ENCODE data around the gene CHRND. TPM values are rescaled to one million over a fixed set of nuclear protein-coding genes. Genes with fewer than 3 reads are reported as not detected.

CHRND gene
- total and polyA plus RNA-seq, 2 donors, result 1.3 TPM; not detected in 1

DNA sequence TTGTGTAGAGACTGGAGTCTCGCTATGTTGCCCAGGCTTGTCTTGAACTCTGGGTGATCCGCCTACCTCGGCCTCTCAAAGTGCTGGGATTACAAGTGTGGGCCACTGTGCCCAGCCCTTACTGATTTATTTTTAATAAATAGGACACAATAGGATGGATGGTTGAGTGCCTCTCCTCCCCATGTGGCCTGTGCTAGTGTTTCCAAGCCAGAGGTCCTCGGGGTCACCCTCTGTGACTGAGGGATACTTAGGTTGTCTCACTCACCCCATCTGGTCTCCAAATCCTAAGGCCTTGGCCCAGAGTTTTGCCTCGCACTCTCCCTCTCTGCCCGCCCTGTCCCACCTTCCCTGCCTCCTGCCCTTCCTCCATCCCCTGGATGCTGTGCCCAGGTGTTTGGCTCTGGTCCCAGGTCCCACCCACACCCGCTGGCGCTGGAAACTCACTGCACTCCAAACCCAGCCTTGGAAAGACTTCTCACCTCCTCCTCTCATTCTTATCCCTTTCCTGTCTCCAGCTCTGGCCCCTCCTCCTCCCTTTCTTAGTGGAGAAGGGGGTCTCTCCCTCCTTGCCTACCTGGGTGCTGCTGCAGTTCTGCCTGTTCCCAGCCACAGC is 33.6 kb upstream of the CHRND start:
- no peaks in the 10 kb centered on the region for H3K36me3 ChIP-seq (ENCODE audit: insufficient read depth)
- 73% methylated on average over 8 of the region's 8 CpGs for WGBS
- no peak overlapping the region for H3K4me3 ChIP-seq (ENCODE audit: low read depth, low read length)
- no peak overlapping the region for H3K27ac ChIP-seq (ENCODE audit: low read depth)
- DNase-seq (ENCODE audit: extremely low spot score), result no peak
- H3K4me1 ChIP-seq (ENCODE audit: insufficient read depth), result no peaks in the 10 kb centered on the region

DNA sequence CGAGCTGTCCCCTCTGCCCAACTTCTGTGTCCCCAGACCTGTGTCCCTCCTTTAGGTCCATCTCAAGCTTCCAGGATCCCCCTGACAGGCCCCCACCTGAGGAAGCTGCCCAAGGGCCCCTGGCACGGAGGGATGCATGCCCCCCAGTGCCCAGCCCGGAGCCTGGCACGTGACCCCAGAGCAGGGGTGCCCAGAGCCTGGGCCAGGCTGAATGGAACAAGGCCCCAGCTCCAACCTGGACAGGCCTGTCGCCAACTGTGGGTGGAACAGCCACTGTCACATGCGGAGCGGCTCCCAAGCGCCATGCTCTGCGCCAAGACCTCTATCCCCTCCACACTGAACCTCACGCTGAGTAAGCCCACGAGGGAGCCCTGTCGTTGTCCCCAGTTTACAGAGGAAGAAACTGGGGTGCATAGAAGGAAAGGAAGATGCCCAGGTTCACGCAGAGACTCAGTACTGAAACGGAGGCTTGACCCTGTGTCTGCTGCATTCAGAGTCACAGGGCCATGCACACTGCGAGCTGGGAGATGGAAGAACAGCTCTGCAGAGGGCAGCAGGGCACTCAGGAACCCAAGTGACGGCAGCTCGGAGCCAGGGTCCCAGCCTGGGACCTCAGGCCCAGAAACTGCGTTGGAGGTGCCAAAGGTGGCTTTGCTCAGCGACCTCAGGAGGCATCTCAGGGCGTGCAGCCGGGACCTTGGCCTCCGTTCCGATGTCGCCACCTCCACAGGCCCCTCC is 32.8 kb upstream of the CHRND start:
- Histone ChIP-seq H3K27ac (ENCODE audit: low read depth) (no peak overlapping the region), H3K36me3 (ENCODE audit: insufficient read depth) (no peaks in the 10 kb centered on the region), H3K4me3 (ENCODE audit: low read depth, low read length) (no peak overlapping the region), H3K4me1 (ENCODE audit: insufficient read depth) (no peaks in the 10 kb centered on the region)
- no peak for DNase-seq (ENCODE audit: extremely low spot score)
- 88% methylated on average over 24 of the region's 24 CpGs for WGBS

DNA sequence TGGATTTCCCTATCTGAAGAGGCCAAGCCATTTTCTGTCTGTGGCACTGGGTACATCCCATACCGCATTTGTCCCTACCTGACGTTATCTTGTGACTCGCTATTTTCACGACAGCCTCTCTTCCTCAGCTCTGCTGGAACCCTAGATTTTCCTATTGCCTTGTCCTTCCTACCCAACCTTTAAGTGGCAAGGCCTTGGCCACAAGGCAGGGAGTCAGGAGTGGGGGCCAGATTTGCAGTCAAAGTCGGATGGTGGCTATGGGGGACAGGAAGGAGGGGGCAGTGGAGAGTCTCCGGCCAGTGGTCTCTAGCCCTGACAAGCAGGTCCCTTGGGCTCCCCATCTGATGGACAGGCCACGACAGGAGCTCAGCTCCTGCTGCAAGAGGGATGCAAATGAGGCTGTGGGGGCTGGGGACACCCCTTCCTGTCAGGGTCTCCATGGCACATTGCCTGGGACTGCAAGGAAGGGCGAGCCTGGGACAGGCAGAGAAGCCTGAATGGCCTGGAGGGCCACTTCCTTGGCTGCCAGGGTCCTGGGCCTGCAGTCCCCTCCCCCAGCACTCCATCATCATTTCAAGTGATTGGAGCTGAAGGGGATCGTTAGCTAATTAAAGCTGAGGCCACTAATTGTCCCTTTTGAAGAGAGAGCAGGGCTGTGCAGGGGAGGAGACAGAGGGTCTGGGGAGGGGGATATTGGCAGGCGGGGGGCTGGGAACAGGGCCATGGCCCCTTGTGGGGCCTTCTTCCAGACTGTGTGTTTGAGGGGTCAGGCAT is 32.1 kb upstream of the CHRND start:
- DNase-seq (ENCODE audit: extremely low spot score), result no peak
- Histone ChIP-seq H3K27ac (ENCODE audit: low read depth) (no peak overlapping the region), H3K4me1 (ENCODE audit: insufficient read depth) (no peaks in the 10 kb centered on the region), H3K36me3 (ENCODE audit: insufficient read depth) (no peaks in the 10 kb centered on the region), H3K4me3 (ENCODE audit: low read depth, low read length) (no peak overlapping the region)
- WGBS, result 73% methylated on average over 10 of the region's 10 CpGs

DNA sequence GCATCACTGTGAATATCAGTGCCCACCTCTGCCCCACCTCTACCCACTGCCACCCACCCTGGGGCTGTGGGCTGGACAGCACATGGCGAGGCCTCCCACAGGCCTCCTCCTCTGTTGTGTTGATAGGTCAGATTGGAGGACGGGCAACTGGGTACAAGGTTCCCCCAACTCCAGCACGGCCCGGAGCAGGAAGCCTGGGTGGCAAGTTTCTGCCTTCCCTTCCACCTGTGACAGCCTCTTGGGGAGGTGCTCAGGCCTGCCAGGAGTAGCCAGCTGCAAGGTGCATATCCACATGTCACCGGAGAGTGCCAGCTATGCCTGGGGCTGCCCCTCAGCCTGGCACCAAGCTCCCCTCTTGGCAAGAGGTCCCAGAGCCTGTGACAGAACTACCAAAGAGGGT is 31.4 kb upstream of the CHRND start:
- DNase-seq (ENCODE audit: extremely low spot score), result no peak
- Histone ChIP-seq H3K36me3 (ENCODE audit: insufficient read depth) (no peaks in the 10 kb centered on the region), H3K4me3 (ENCODE audit: low read depth, low read length) (no peak overlapping the region), H3K4me1 (ENCODE audit: insufficient read depth) (no peaks in the 10 kb centered on the region), H3K27ac (ENCODE audit: low read depth) (no peak overlapping the region)
- 88% methylated on average over 5 of the region's 5 CpGs for WGBS

DNA sequence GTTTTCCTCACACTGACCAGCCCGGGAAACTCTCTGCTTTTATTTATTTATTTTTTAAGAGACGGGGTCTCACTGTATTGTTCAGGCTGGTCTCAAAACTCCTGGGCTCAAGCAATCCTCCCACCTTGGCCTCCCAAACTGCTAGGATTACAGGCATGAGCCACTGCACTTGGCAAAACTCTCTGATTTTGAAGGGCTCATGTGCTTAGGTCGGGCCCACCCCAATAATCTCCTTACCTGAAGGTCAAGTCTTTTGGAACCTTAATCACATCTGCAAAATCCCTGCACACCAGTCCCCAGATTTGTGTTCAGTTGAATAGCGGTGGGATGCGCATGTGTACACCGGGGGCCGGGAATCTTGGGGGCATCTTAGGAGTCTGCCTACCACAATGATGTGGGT is 30.7 kb upstream of the CHRND start:
- no peak overlapping the region for H3K27ac ChIP-seq (ENCODE audit: low read depth)
- WGBS, result 85% methylated on average over 7 of the region's 7 CpGs

DNA sequence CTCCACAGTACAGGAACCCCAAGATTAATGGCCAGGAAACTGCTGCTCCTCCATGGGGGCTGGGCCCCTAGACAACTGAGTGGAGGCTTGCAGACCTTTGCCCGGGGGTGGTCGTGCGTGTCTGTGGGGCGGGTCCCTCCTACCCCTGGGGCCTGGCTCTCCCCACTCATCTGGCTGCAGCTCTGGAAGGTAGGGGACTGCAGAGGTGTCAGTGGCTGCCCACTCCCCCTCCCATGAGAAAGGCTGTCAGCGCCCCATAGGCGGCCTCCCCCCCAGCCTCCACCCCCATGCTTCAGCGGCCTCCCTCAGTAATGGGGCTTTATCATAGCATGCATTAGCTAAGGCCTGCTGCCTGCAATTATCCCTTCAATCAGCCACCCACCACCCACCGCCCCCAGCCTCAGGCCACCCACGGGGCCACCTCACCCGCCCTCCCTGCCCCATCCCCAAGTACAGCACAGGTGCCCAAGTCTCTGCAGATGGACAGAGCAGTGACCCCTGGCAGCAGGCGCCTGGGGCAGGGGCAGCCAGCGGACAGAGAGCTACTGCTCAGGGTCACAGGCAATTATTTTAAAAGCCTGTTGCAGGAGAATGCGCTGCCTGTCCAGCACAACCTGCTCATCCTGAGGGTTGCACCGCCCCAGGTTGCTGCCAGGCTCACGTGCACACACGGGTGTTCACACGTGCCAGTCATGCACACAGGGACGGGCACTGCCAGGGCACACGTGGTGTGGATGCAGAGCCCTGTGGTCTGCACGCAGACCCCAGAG is 29.3 kb upstream of the CHRND start:
- H3K4me3 ChIP-seq (ENCODE audit: low read depth, low read length), result no peak overlapping the region
- no peak overlapping the region for H3K27ac ChIP-seq (ENCODE audit: low read depth)
- 62% methylated on average over 20 of the region's 20 CpGs for WGBS
- no peaks in the 10 kb centered on the region for H3K4me1 ChIP-seq (ENCODE audit: insufficient read depth)
- no peaks in the 10 kb centered on the region for H3K36me3 ChIP-seq (ENCODE audit: insufficient read depth)
- no peak for DNase-seq (ENCODE audit: extremely low spot score)

More for the DNA sequence above, 30.7 kb upstream of the CHRND start:
- no peaks in the 10 kb centered on the region for H3K4me1 ChIP-seq (ENCODE audit: insufficient read depth)
- H3K36me3 ChIP-seq (ENCODE audit: insufficient read depth), result no peaks in the 10 kb centered on the region
- no peak overlapping the region for H3K4me3 ChIP-seq (ENCODE audit: low read depth, low read length)
- no peak for DNase-seq (ENCODE audit: extremely low spot score)

DNA sequence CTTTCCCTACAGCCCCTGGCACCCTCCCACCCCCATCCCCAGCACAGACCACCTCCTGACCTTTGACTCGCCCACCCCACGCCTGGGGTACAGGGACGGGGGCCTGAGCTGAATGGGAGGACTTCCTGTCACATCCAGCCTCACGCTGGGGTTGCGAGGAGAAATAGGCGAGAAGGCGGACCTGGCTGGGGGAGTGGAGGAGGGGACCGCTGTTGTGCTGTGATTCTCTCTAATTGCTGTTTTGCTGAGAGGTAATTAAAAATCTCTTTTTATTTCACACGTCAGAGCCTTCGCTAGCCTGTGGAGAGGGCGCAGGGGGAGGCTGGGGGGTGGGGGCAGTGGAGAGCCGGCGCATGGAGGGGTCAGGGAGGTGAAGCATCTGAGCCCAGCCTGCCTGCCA is 28.6 kb upstream of the CHRND start:
- no peaks in the 10 kb centered on the region for H3K4me1 ChIP-seq (ENCODE audit: insufficient read depth)
- H3K4me3 ChIP-seq (ENCODE audit: low read depth, low read length), result no peak overlapping the region
- no peak overlapping the region for H3K27ac ChIP-seq (ENCODE audit: low read depth)
- no peaks in the 10 kb centered on the region for H3K36me3 ChIP-seq (ENCODE audit: insufficient read depth)
- whole genome bisulfite sequencing, result 67% methylated on average over 13 of the region's 13 CpGs
- no peak for DNase-seq (ENCODE audit: extremely low spot score)

DNA sequence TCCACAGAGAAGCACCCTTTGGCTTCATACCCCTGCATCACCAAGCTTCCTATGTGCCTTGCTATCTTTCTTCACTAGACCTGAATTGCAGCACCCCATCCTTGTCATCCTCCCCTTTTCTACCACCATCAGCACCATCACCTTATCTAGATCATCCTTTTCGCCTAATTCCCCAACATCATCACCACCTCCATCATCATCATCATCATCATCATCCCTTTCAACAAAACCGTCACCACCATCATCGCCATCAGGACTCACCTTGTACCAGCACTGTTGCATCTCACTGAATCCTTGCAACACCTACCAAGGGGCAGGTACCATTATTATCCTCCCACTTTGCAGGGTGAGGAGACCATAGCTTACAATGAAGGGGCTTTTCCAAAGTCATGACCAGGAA is 27.5 kb upstream of the CHRND start:
- no peak for DNase-seq (ENCODE audit: extremely low spot score)
- Histone ChIP-seq H3K4me1 (ENCODE audit: insufficient read depth) (no peaks in the 10 kb centered on the region), H3K4me3 (ENCODE audit: low read depth, low read length) (no peak overlapping the region), H3K27ac (ENCODE audit: low read depth) (no peak overlapping the region), H3K36me3 (ENCODE audit: insufficient read depth) (no peaks in the 10 kb centered on the region)
- WGBS, result 90% methylated on average over 3 of the region's 3 CpGs

DNA sequence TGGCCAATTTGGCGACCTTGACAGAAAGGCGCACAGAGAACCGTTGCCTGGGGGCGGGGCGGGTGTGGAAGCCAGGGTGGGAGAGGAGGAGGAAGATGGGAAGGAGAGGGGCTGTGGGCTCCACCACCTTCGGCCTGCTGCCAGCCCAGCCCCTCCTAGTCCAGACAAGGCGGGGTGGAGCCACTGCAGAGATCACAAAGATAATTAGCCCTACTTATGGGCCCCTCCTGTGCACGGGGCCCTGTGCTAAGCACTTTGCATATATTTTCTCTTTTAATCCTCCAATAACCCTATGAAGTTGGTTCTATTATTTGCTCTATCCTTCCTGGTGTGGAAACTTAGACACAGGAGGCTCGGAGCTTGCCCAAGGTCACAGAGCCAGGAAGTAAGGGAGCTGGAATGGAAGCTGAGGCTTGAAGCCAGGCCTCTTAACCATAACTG is 24.6 kb upstream of the CHRND start:
- no peak for DNase-seq (ENCODE audit: extremely low spot score)
- H3K27ac ChIP-seq (ENCODE audit: low read depth), result no peak overlapping the region
- 72% methylated on average over 9 of the region's 9 CpGs for WGBS
- H3K4me1 ChIP-seq (ENCODE audit: insufficient read depth), result no peaks in the 10 kb centered on the region
- H3K4me3 ChIP-seq (ENCODE audit: low read depth, low read length), result no peak overlapping the region
- H3K36me3 ChIP-seq (ENCODE audit: insufficient read depth), result no peaks in the 10 kb centered on the region

DNA sequence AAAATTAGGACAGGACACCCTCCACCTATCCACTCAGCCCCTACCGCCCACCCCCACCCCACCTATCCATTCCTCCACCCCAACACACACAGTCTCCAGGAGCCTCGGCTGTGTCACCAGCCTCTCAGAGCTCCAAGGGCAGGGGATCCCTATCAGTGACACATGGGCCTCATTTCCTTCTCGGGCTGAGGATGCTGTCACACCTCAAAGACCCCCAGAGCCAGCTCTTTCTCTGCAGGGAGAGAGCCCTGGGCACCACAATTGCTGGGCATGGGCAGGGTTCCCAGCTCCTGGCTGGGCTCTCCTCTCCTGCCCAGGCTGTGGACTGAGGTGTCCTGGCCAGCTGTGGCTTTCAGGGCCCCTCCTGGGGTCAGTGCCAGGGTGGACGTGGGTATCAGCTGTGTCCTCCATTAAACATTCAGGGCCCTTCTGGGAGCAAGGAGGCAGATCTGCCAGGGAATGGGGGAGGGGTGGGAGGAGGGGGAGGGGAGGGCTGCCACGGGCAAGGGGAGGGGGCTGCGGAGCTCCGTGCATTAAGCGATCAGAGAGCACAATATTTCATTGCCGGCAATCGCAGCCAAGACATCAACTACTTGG is 24.1 kb upstream of the CHRND start:
- no peaks in the 10 kb centered on the region for H3K36me3 ChIP-seq (ENCODE audit: insufficient read depth)
- 44% methylated on average over 10 of the region's 10 CpGs for WGBS

DNA sequence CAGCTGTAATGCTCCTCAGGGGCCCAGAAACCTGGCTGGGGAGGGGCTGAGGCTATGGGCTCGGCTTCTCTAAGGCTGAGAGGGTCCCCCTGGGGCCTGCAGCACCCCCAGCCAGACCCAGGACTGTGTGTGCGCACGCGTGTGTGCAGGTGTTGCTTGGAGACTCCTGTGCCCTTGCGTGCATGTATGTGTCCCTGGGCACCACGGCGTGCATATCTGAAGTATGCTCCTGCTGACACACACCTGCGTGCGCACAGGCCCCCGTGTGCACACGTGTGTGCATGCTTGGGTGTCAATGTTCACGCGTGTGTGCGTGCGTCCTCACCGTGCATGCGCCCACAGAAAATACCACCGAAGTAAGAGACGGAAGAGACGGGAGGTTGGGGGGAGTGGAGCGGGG is 23.4 kb upstream of the CHRND start:
- no peak overlapping the region for H3K4me3 ChIP-seq (ENCODE audit: low read depth, low read length)
- DNase-seq (ENCODE audit: extremely low spot score), result no peak
- H3K27ac ChIP-seq (ENCODE audit: low read depth), result no peak overlapping the region
- H3K36me3 ChIP-seq (ENCODE audit: insufficient read depth), result no peaks in the 10 kb centered on the region
- WGBS, result 16% methylated on average over 21 of the region's 21 CpGs
- H3K4me1 ChIP-seq (ENCODE audit: insufficient read depth), result no peaks in the 10 kb centered on the region

More for the DNA sequence above, 24.1 kb upstream of the CHRND start:
- Histone ChIP-seq H3K4me1 (ENCODE audit: insufficient read depth) (no peaks in the 10 kb centered on the region), H3K27ac (ENCODE audit: low read depth) (no peak overlapping the region), H3K4me3 (ENCODE audit: low read depth, low read length) (no peak overlapping the region)
- DNase-seq (ENCODE audit: extremely low spot score), result no peak

DNA sequence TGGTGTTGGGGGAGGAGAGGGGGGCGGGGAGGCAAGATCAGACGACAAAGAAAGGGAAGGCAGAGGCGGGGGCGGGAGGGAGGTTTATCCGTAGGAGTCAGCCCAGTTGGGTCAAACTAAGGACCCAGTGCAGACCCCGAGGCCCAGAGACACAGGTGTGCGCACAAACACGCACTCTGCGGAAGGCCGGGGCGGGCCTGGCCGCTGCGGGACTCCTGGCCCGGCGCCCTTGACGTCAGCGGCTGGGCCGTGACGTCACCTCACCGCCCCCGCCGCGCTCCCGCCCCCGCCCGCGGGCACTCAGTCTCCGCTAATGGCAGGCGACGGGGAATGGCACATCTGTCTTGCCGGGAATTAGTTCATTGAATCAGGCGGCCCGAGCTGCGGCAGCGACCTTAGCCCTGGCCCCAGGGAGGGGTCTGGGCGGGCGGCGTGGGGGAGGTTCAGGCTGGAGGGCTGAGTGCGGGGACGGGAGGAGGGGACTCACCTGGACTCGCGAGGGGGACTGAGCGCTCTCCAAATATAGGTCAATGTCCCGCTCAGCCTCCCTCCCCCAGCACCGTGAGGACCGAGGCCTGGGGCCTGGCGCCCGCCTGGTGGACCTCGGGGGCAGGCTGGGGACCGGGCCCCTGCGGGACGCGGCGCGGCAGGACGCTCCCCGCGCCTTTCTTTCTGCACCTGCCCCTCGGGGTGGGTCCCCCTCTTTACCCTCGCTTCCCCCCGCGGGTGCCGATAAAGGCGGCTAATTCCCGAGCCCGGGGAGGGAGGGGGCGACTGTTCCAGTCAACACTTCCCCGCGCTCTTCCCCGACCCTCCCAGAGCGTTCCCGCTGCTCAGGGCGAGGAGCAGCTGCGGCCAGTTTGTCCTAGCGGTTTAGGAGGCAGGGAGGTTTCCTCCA is 22.8 kb upstream of the CHRND start:
- H3K36me3 ChIP-seq (ENCODE audit: insufficient read depth), result no peaks in the 10 kb centered on the region
- no peak for DNase-seq (ENCODE audit: extremely low spot score)
- no peak overlapping the region for H3K27ac ChIP-seq (ENCODE audit: low read depth)
- H3K4me1 ChIP-seq (ENCODE audit: insufficient read depth), result no peaks in the 10 kb centered on the region
- H3K4me3 ChIP-seq (ENCODE audit: low read depth, low read length), result peak overlapping the region; percentile 35
- under 1% methylated on average over 74 of the region's 75 CpGs for WGBS

Measured in urinary bladder (tissue), 4 donors.